ENCODE data around the gene MAB21L1. TPM values are rescaled to one million over a fixed set of nuclear protein-coding genes. Genes with fewer than 3 reads are reported as not detected.

The MAB21L1 gene
- total RNA-seq, 6 donors from 2014 or later, result 0.14 TPM; not detected in 5

DNA sequence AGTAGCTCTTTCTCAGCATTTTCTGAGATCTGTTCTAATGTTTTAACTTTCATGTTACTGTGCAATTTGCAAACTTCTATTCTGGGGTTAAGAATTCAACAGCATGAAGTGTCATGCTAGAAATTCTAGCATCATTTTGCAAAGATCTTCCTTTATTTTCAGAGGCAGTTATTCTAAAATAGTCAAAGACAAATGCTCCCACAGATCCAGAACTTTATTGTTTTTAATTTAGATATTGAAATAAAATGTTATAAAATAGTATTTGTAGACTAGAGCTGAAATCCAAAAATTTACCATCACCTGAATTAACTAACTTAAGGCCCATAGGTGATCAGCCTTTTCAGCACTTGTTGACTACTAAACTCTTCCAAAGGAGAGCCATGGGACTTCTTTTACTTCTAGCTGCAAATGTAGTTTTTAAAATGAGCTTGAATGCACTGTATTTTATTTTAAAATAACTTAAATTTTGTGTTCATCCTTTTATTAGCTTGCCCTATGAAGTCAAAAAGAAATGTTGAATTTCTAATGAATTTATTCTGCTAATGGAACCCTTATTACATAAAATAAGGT lies 3.2 kb downstream of the MAB21L1 start:
- Histone ChIP-seq H3K4me3 (no peak overlapping the region), H3K27ac (no peak overlapping the region), H3K36me3 (no peaks in the 10 kb centered on the region), H3K4me1 (peaks cover 0 to 26% (median 14%) of the 10 kb centered on the region in 4 donors), H3K27me3 (peaks cover 0 to 40% (median 18%) of the 10 kb centered on the region in 4 donors), H3K9me3 (peaks cover 0 to 4% (median 0%) of the 10 kb centered on the region in 4 donors)
- TF ChIP-seq EP300 (IDR thresholded peaks at IDR 0.05), result no peak
- TF ChIP-seq POLR2AphosphoS5 (IDR thresholded peaks at IDR 0.05), result no peak
- DNase-seq (no peak), ATAC-seq (ENCODE audit: low FRiP score in 2 of 2) (no peak)

DNA sequence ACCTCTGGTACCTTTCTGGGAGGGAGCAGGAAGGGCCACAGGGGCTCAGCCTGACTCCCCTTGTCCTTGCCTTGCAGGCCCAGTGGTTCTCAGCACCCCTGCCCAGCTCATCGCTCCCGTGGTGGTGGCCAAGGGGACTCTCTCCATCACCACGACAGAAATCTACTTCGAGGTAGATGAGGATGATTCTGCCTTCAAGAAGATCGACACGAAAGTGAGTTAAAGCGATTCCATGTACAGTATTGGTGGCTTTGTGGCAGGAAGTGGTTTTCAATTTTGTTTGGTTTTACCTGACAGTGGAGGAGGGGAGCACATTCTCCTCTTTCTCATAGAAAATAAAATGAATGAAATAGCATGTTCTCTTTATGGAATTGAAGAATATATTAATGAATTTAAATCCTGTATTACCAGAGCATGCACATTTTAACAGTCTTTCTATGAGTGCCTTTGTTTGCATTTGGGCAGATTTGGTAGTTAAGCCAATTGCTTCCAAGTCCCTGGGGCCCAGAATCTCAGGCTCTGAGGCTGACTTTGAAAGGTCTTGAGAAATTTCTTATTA lies 4.1 kb downstream of the MAB21L1 start:
- DNase-seq (no peak), ATAC-seq (ENCODE audit: low FRiP score in 2 of 2) (no peak)
- 46 to 63% methylated on average over 7 of the region's 7 CpGs for WGBS, 2 donors
- H3K9me3 ChIP-seq, result peaks cover 0 to 4% (median 0%) of the 10 kb centered on the region in 4 donors
- peaks cover 0 to 26% (median 14%) of the 10 kb centered on the region in 4 donors for H3K4me1 ChIP-seq
- no peak for TF ChIP-seq POLR2A (IDR thresholded peaks at IDR 0.05)
- TF ChIP-seq POLR2AphosphoS5 (IDR thresholded peaks at IDR 0.05), result no peak
- TF ChIP-seq, protein P1, sequence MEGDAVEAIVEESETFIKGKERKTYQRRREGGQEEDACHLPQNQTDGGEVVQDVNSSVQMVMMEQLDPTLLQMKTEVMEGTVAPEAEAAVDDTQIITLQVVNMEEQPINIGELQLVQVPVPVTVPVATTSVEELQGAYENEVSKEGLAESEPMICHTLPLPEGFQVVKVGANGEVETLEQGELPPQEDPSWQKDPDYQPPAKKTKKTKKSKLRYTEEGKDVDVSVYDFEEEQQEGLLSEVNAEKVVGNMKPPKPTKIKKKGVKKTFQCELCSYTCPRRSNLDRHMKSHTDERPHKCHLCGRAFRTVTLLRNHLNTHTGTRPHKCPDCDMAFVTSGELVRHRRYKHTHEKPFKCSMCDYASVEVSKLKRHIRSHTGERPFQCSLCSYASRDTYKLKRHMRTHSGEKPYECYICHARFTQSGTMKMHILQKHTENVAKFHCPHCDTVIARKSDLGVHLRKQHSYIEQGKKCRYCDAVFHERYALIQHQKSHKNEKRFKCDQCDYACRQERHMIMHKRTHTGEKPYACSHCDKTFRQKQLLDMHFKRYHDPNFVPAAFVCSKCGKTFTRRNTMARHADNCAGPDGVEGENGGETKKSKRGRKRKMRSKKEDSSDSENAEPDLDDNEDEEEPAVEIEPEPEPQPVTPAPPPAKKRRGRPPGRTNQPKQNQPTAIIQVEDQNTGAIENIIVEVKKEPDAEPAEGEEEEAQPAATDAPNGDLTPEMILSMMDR (IDR thresholded peaks at IDR 0.05), result no peak
- no peak for TF ChIP-seq EP300 (IDR thresholded peaks at IDR 0.05)
- no peak overlapping the region for H3K4me3 ChIP-seq
- no peaks in the 10 kb centered on the region for H3K36me3 ChIP-seq
- no peak overlapping the region for H3K27ac ChIP-seq
- peaks cover 0 to 37% (median 14%) of the 10 kb centered on the region in 4 donors for H3K27me3 ChIP-seq

DNA sequence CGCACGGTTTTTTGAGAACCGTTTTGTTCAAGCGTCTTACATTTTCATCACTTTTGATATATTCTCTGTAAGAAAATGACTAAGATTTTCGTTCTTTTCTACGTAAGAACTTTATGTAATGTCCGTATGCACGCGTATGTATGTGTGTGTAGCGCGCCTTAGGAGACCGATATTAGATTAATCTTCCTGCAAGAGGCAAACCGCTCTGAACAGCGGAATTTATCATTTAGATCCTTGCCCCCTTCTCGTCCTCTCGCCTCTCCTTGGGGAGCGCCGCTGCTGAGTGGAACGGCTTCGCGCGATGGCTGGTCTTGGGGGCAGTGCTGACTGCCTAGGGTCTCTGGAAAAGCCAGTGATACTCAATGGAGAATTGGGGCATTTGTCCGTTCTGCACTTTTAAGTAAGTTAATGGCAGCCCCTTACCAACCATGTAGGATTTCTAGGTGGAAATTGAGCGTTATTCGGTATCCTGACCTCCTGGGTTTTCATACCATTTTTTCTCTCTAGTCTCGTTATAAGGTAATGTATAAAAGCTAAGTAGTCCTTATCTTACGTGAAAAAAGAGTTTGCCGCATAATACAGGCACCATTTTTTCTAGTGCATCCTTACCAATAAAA lies 4.7 kb downstream of the MAB21L1 start:
- Histone ChIP-seq H3K4me3 (no peak overlapping the region), H3K9me3 (peaks cover 0 to 4% (median 0%) of the 10 kb centered on the region in 4 donors), H3K36me3 (no peaks in the 10 kb centered on the region), H3K27ac (no peak overlapping the region), H3K27me3 (peaks cover 0 to 37% (median 12%) of the 10 kb centered on the region in 4 donors), H3K4me1 (peaks cover 0 to 26% (median 14%) of the 10 kb centered on the region in 4 donors)
- no peak for ATAC-seq (ENCODE audit: low FRiP score in 2 of 2)
- TF ChIP-seq, protein P1 (IDR thresholded peaks at IDR 0.05), result no peak
- no peak for TF ChIP-seq EP300 (IDR thresholded peaks at IDR 0.05)
- no peak for TF ChIP-seq POLR2AphosphoS5 (IDR thresholded peaks at IDR 0.05)
- no peak for TF ChIP-seq POLR2A (IDR thresholded peaks at IDR 0.05)
- WGBS, 2 donors, result 38 to 56% methylated on average over 24 to 28 of the region's 28 CpGs
- peak in 1 of 2 donors; percentile 30 for DNase-seq

DNA sequence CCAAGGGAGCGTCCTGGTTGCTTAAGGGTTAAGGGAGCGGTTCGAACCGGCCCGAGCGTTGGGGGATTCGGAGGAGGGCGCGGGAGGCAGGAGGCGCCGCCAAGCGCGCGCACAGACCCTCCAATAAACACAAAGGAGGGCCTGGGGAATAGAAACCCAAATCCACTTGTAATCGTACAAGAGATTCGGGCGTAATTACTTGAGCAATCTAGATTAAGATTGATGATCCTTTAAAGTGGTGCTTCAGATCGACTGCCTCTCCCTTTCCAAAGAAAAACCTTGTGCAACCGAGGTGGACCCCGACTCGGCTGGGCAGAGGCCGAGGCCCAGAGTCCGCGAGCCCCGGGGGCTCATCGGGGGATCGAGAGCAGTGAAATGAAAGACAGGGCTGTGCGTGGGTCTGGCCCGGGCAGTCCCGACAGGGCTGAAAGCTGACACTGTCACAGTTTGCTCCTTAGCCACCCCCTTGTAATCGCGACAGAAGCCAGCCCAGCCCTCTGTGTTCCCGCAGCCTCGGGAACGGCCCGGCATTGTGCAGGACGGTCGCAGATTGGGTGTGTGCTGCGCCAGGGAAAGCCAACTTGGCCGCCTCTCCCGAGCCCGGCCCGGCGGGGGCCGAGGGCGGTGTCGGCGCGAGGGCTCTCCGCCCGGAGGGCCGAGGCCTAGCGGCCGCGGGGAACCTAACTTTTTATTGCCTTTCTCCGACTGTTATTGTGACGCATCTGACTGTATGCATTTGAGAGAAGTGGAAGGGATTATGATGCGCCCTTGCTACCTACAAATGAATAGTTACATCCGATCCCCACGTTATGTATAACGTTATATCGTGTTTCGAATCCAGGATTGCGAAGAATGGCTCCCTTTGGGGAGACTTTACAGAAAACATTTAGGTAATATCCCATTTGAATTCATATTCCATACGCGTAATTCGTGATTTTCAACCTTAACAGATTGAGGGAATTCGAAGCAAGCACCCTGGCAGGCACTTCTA lies 5.5 kb downstream of the MAB21L1 start:
- Histone ChIP-seq H3K4me3 (peak overlapping the region in 3 of 4 donors; percentile 20 to 39 (median 38)), H3K27ac (no peak overlapping the region), H3K27me3 (peaks cover 0 to 34% (median 7%) of the 10 kb centered on the region in 4 donors), H3K4me1 (peaks cover 0 to 21% (median 11%) of the 10 kb centered on the region in 4 donors), H3K36me3 (no peaks in the 10 kb centered on the region), H3K9me3 (peaks cover 0 to 4% (median 0%) of the 10 kb centered on the region in 4 donors)
- ATAC-seq (ENCODE audit: low FRiP score in 2 of 2) (peak; percentile 57 to 89), DNase-seq (peak in 1 of 2 donors; percentile 82)
- TF ChIP-seq POLR2AphosphoS5 (IDR thresholded peaks at IDR 0.05), result no peak
- TF ChIP-seq POLR2A (IDR thresholded peaks at IDR 0.05), result no peak
- no peak for TF ChIP-seq EP300 (IDR thresholded peaks at IDR 0.05)
- TF ChIP-seq, protein P1 (IDR thresholded peaks at IDR 0.05), result no peak
- 9 to 17% methylated on average over 43 to 55 of the region's 68 CpGs for WGBS, 2 donors
